ENCODE data around the gene SPOCK1. TPM values are rescaled to one million over a fixed set of nuclear protein-coding genes. Genes with fewer than 3 reads are reported as not detected.
"Not testable (repeated sequence)": the region's sequence is repeated elsewhere in the genome, so short reads cannot be mapped to it uniquely, and the experiment has no call there.

SPOCK1 gene
- total RNA-seq, 1 donor from 2014 or later = 900 TPM

- H3K27me3 Mint-ChIP-seq (ENCODE audit: unreplicated experiment) = peaks cover 2% of the 10 kb centered on the region
- TF ChIP-seq, protein P1, sequence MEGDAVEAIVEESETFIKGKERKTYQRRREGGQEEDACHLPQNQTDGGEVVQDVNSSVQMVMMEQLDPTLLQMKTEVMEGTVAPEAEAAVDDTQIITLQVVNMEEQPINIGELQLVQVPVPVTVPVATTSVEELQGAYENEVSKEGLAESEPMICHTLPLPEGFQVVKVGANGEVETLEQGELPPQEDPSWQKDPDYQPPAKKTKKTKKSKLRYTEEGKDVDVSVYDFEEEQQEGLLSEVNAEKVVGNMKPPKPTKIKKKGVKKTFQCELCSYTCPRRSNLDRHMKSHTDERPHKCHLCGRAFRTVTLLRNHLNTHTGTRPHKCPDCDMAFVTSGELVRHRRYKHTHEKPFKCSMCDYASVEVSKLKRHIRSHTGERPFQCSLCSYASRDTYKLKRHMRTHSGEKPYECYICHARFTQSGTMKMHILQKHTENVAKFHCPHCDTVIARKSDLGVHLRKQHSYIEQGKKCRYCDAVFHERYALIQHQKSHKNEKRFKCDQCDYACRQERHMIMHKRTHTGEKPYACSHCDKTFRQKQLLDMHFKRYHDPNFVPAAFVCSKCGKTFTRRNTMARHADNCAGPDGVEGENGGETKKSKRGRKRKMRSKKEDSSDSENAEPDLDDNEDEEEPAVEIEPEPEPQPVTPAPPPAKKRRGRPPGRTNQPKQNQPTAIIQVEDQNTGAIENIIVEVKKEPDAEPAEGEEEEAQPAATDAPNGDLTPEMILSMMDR (IDR thresholded peaks at IDR 0.05) = no peak
- peaks cover 12% of the 10 kb centered on the region for H3K36me3 Mint-ChIP-seq (ENCODE audit: unreplicated experiment)
- peaks cover 13% of the 10 kb centered on the region for H3K4me1 Mint-ChIP-seq (ENCODE audit: unreplicated experiment)
- H3K27ac Mint-ChIP-seq (ENCODE audit: unreplicated experiment) = no peak overlapping the region
- no peak overlapping the region for H3K4me3 Mint-ChIP-seq (ENCODE audit: unreplicated experiment)
- DNase-seq (ENCODE audit: extremely low spot score, unreplicated experiment) = no peak
- H3K9me3 Mint-ChIP-seq (ENCODE audit: unreplicated experiment) = peaks cover 4% of the 10 kb centered on the region
Observed at GRCh38 chr5:137262818-137263217, 236.3 kb downstream of the SPOCK1 start.

DNA sequence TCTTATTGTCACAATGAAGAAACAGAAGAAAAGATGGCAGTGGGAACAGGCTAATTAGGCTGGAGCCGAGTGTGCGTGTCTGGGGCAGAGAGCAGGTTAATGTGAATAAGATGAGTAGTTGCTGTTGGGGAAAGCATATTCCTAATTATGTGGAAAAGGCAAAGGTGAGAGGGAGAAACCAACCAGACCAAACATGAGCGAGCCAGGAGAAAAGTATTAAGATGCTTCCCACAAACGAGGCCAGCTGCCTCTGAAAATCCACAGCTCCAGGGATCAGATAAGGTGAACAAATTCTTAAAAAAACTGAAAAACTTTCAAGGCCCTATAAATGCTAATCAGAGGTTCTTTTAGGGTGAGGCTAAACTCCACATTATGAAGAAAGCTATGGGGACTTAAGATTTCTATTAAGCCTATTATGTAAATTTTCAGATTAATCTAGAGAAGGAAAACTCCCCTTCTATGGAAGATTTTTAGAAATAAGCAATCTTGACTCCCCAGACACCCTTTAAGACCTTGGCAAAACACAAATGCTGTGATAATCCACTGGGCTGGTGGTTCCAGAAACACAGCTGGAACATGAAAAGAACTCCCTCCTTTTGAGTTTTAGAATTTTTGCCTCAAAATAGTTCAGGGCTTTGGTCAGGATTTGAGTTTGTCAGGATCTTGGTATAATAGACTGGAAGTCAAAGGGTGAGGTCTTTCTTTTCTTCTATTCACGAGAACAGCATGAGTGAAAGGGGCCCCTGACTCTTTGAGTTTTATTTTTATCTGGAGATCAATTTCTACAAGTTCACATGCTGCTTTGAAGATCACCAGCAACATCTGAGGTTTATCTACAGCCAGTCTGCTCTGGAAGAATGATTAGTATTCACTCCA, 238.1 kb downstream of the SPOCK1 start:
- Mint-ChIP-seq H3K36me3 (ENCODE audit: unreplicated experiment) (peaks cover 12% of the 10 kb centered on the region), H3K4me1 (ENCODE audit: unreplicated experiment) (peaks cover 5% of the 10 kb centered on the region), H3K9me3 (ENCODE audit: unreplicated experiment) (peaks cover 4% of the 10 kb centered on the region), H3K27ac (ENCODE audit: unreplicated experiment) (no peak overlapping the region), H3K27me3 (ENCODE audit: unreplicated experiment) (no peaks in the 10 kb centered on the region), H3K4me3 (ENCODE audit: unreplicated experiment) (no peak overlapping the region)
- DNase-seq (ENCODE audit: extremely low spot score, unreplicated experiment) = no peak
- TF ChIP-seq, protein P1 (IDR thresholded peaks at IDR 0.05) = no peak

DNA sequence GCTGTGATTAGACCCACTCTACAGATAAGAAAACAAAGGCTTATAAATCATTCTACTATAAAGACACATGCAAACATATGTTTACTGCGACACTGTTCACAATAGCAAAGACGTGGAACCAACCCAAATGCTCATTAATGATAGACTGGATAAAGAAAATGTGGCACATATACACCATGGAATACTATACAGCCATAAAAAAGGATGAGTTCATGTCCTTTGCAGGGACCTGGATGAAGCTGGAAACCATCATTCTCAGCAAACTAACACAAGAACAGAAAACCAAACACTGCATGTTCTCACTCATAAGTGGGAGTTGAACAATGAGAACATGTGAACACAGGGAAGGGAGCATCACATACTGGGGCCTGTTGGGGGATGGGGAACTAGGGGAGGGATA, 240.0 kb downstream of the SPOCK1 start:
- H3K36me3 Mint-ChIP-seq (ENCODE audit: unreplicated experiment); H3K27ac Mint-ChIP-seq (ENCODE audit: unreplicated experiment); H3K27me3 Mint-ChIP-seq (ENCODE audit: unreplicated experiment); H3K4me3 Mint-ChIP-seq (ENCODE audit: unreplicated experiment); H3K4me1 Mint-ChIP-seq (ENCODE audit: unreplicated experiment); H3K9me3 Mint-ChIP-seq (ENCODE audit: unreplicated experiment); DNase-seq (ENCODE audit: extremely low spot score, unreplicated experiment): not testable (repeated sequence)

DNA sequence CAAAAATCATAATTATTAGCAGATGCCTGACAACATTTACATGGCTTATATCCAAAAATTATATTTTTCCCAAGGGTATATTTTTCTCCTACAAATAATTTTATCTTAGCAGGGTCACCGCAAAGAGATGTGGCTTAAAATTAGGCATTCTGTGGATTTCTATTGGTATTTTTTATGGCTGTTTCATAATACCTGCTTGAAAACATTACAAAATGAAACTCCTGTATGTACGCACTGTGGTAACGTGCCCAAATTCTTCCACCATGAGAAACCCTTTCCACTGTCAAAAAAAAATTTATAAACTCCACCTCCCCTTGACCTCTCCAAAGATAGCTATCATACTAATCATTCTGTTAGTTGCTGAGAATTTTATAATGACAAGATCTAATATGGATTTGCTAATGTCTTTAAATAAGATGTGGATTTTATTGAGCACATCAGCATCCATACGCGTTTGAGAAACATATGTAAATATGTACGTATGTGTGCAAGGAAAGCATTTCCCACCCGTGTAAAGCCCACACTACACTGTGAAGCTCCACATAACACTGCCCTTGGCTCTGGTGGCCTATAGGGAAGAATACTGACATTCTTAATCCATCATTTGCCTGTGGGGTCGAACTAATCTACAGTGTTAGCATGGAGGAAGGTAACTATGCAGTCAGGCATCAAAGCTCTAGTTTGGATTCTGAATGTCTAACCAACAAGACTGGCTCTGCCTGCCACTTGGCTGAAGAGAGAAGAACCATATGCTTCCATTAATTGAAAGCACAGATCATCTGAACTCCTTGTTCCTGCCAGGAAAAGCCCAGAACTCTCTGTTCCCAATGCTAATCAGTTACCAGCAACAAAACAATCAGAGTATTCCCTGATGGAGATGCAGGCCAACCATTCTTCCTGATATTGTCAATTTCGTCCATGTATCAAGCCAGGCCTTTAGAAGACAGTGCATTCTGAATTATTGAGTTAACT, 244.7 kb downstream of the SPOCK1 start:
- H3K36me3 Mint-ChIP-seq (ENCODE audit: unreplicated experiment) = no peaks in the 10 kb centered on the region
- H3K27ac Mint-ChIP-seq (ENCODE audit: unreplicated experiment) = no peak overlapping the region

GRCh38 chr5:137252512-137252911, 246.6 kb downstream of the SPOCK1 start:
- H3K27ac Mint-ChIP-seq (ENCODE audit: unreplicated experiment) = no peak overlapping the region
- no peaks in the 10 kb centered on the region for H3K9me3 Mint-ChIP-seq (ENCODE audit: unreplicated experiment)
- no peak for DNase-seq (ENCODE audit: extremely low spot score, unreplicated experiment)
- H3K27me3 Mint-ChIP-seq (ENCODE audit: unreplicated experiment) = no peaks in the 10 kb centered on the region
- H3K36me3 Mint-ChIP-seq (ENCODE audit: unreplicated experiment) = no peaks in the 10 kb centered on the region
- TF ChIP-seq, protein P1 (IDR thresholded peaks at IDR 0.05) = no peak
- H3K4me3 Mint-ChIP-seq (ENCODE audit: unreplicated experiment) = no peak overlapping the region
- peaks cover 10% of the 10 kb centered on the region for H3K4me1 Mint-ChIP-seq (ENCODE audit: unreplicated experiment)

More for the DNA sequence above, 244.7 kb downstream of the SPOCK1 start:
- H3K4me3 Mint-ChIP-seq (ENCODE audit: unreplicated experiment) = no peak overlapping the region
- TF ChIP-seq, protein P1 (IDR thresholded peaks at IDR 0.05) = no peak
- peaks cover 8% of the 10 kb centered on the region for H3K4me1 Mint-ChIP-seq (ENCODE audit: unreplicated experiment)
- no peaks in the 10 kb centered on the region for H3K9me3 Mint-ChIP-seq (ENCODE audit: unreplicated experiment)
- H3K27me3 Mint-ChIP-seq (ENCODE audit: unreplicated experiment) = no peaks in the 10 kb centered on the region
- no peak for DNase-seq (ENCODE audit: extremely low spot score, unreplicated experiment)

Measured in osteocyte (in vitro differentiated cells).